ENCODE measurements around the gene SLIT1.

The SLIT1 gene

GRCh38 chr10:97056003-97056630, 129.6 kb downstream of the SLIT1 start:
- H3K27ac ChIP-seq: no peak overlapping the region
- no peak for DNase-seq (ENCODE audit: low read depth, low spot score)

- DNase-seq (ENCODE audit: low read depth, low spot score): no peak
- H3K27ac ChIP-seq: no peak overlapping the region
These were observed 132.5 kb downstream of the SLIT1 start for GRCh38 chr10:97053276-97053675.

GRCh38 chr10:97050956-97051496, 134.7 kb downstream of the SLIT1 start:
- no peak for DNase-seq (ENCODE audit: low read depth, low spot score)
- no peak overlapping the region for H3K27ac ChIP-seq

- H3K27ac ChIP-seq: no peak overlapping the region
- DNase-seq (ENCODE audit: low read depth, low spot score): no peak
These were observed 135.5 kb downstream of the SLIT1 start for GRCh38 chr10:97050205-97050745.

- no peak for DNase-seq (ENCODE audit: low read depth, low spot score)
- no peak overlapping the region for H3K27ac ChIP-seq
These were observed 136.1 kb downstream of the SLIT1 start for GRCh38 chr10:97049670-97050069.

GRCh38 chr10:97048649-97049427, 136.9 kb downstream of the SLIT1 start:
- DNase-seq (ENCODE audit: low read depth, low spot score): no peak
- no peak overlapping the region for H3K27ac ChIP-seq

GRCh38 chr10:97047788-97048187, 138.0 kb downstream of the SLIT1 start:
- DNase-seq (ENCODE audit: low read depth, low spot score): no peak
- no peak overlapping the region for H3K27ac ChIP-seq

GRCh38 chr10:97047083-97047736, 138.5 kb downstream of the SLIT1 start:
- H3K27ac ChIP-seq: no peak overlapping the region
- no peak for DNase-seq (ENCODE audit: low read depth, low spot score)

- DNase-seq (ENCODE audit: low read depth, low spot score): no peak
- no peak overlapping the region for H3K27ac ChIP-seq
These were observed 139.2 kb downstream of the SLIT1 start for GRCh38 chr10:97046456-97047082.

GRCh38 chr10:97043563-97043855, 142.2 kb downstream of the SLIT1 start:
- DNase-seq (ENCODE audit: low read depth, low spot score): no peak
- no peak overlapping the region for H3K27ac ChIP-seq

GRCh38 chr10:97042716-97043562, 142.8 kb downstream of the SLIT1 start:
- H3K27ac ChIP-seq: no peak overlapping the region
- no peak for DNase-seq (ENCODE audit: low read depth, low spot score)

- H3K27ac ChIP-seq: no peak overlapping the region
- no peak for DNase-seq (ENCODE audit: low read depth, low spot score)
These were observed 143.7 kb downstream of the SLIT1 start for GRCh38 chr10:97042081-97042480.

- H3K27ac ChIP-seq: no peak overlapping the region
- no peak for DNase-seq (ENCODE audit: low read depth, low spot score)
These were observed 145.1 kb downstream of the SLIT1 start for GRCh38 chr10:97040706-97041105.

- no peak for DNase-seq (ENCODE audit: low read depth, low spot score)
- H3K27ac ChIP-seq: no peak overlapping the region
These were observed 145.5 kb downstream of the SLIT1 start for GRCh38 chr10:97040248-97040584.

GRCh38 chr10:97039538-97040247, 146.1 kb downstream of the SLIT1 start:
- H3K27ac ChIP-seq: no peak overlapping the region
- DNase-seq (ENCODE audit: low read depth, low spot score): no peak

GRCh38 chr10:97038688-97039087, 147.1 kb downstream of the SLIT1 start:
- H3K27ac ChIP-seq: no peak overlapping the region
- no peak for DNase-seq (ENCODE audit: low read depth, low spot score)

- no peak for DNase-seq (ENCODE audit: low read depth, low spot score)
- no peak overlapping the region for H3K27ac ChIP-seq
These were observed 148.1 kb downstream of the SLIT1 start for GRCh38 chr10:97037365-97038361.
